WTC11 (cell line): Measurements from ENCODE around the gene CLIC3. TPM values are rescaled to one million over a fixed set of nuclear protein-coding genes. Genes with fewer than 3 reads are reported as not detected.

Experiments used
- ATAC-seq: fragments of 200-7000 bp; cut with Tn5 transposase; 2 replicates; pipeline ENCODE4 v1.10.0; 2021; ENCODE audit warnings: mild to moderate bottlenecking, moderate library complexity
- CTCF ChIA-PET: fragments of 300-600 bp; sonication (Branson Sonifier 250); formaldehyde crosslinking; loops from one replicate; lab custom pipeline; 2021; ENCODE audit warnings: antibody characterized with exemption; lab: Charles Lee
- POLR2A ChIA-PET: fragments of 350-600 bp; sonication (Branson Sonifier 250); formaldehyde crosslinking; loops from one replicate; lab custom pipeline; 2021; ENCODE audit warnings: antibody characterized with exemption; lab: Charles Lee
- DNase-seq: peaks from one replicate; pipeline ENCODE4 v3.0.0; 2021; ENCODE audit warnings: low spot score
- H3K27ac Mint-ChIP-seq: 2 replicates; pipeline ENCODE4 v1.8.0; 2021; ENCODE audit warnings: mixed read lengths
- H3K27me3 Mint-ChIP-seq: 2 replicates; pipeline ENCODE4 v1.8.0; 2021; ENCODE audit warnings: low read depth, mild to moderate bottlenecking, moderate library complexity, mixed read lengths
- H3K36me3 Mint-ChIP-seq: 2 replicates; pipeline ENCODE4 v1.8.0; 2021; ENCODE audit warnings: mixed read lengths
- H3K4me1 Mint-ChIP-seq: 2 replicates; pipeline ENCODE4 v1.8.0; 2022; ENCODE audit warnings: mixed read lengths
- H3K4me3 Mint-ChIP-seq: 2 replicates; pipeline ENCODE4 v1.8.0; 2021; ENCODE audit warnings: mild to moderate bottlenecking, moderate library complexity, mixed read lengths
- H3K9me3 Mint-ChIP-seq: 2 replicates; pipeline ENCODE4 v1.8.0; 2021; ENCODE audit warnings: mixed read lengths
- ATF1 ChIP-seq: sonication (generic); formaldehyde crosslinking; IDR thresholded peaks from 2 replicates; pipeline ENCODE4 v1.8.1; 2023; ENCODE audit warnings: mild to moderate bottlenecking, moderate library complexity, missing genetic modification reagents
- ATF6 ChIP-seq: sonication (generic); formaldehyde crosslinking; IDR thresholded peaks from 2 replicates; pipeline ENCODE4 v1.8.1; 2023; ENCODE audit warnings: mild to moderate bottlenecking, missing genetic modification reagents
- CDX4 ChIP-seq: fragments of 250-450 bp; sonication (Bioruptor Pico); IDR thresholded peaks from 2 replicates; pipeline ENCODE4 v1.9.0; 2021; ENCODE audit warnings: moderate library complexity, mild to moderate bottlenecking, inconsistent platforms, borderline replicate concordance
- ESRRA ChIP-seq: sonication (generic); formaldehyde crosslinking; IDR thresholded peaks from 2 replicates; pipeline ENCODE4 v1.8.1; 2022; ENCODE audit warnings: mild to moderate bottlenecking, missing genetic modification reagents, borderline replicate concordance
- FOXP4 ChIP-seq: sonication (generic); formaldehyde crosslinking; IDR thresholded peaks from 2 replicates; pipeline ENCODE4 v1.8.0; 2022; ENCODE audit warnings: mild to moderate bottlenecking, missing genetic modification reagents
- GTF2I ChIP-seq: fragments of 250-450 bp; sonication (Bioruptor Pico); conservative IDR thresholded peaks from 2 replicates; pipeline ENCODE4 v1.4.0; 2021; ENCODE audit warnings: mild to moderate bottlenecking
- JUN ChIP-seq: sonication (generic); formaldehyde crosslinking; IDR thresholded peaks from 2 replicates; pipeline ENCODE4 v1.8.0; 2023; ENCODE audit warnings: mild to moderate bottlenecking, missing genetic modification reagents
- SOX15 ChIP-seq: fragments of 250-450 bp; sonication (Bioruptor Pico); IDR thresholded peaks from 2 replicates; pipeline ENCODE4 v1.9.0; 2021; ENCODE audit warnings: mild to moderate bottlenecking
- ZNF416 ChIP-seq: fragments of 250-450 bp; sonication (Bioruptor Pico); IDR thresholded peaks from 2 replicates; pipeline ENCODE4 v1.9.0; 2021; ENCODE audit warnings: mild to moderate bottlenecking, inconsistent platforms
- ZNF423 ChIP-seq: fragments of 250-450 bp; sonication (Bioruptor Pico); IDR thresholded peaks from 2 replicates; pipeline ENCODE4 v2.1.2; 2022; ENCODE audit warnings: mild to moderate bottlenecking, moderate library complexity
- ZNF425 ChIP-seq: fragments of 250-450 bp; sonication (Bioruptor Pico); conservative IDR thresholded peaks from 2 replicates; pipeline ENCODE4 v1.9.0; 2021; ENCODE audit warnings: mild to moderate bottlenecking
- ZNF512 ChIP-seq: sonication (generic); formaldehyde crosslinking; IDR thresholded peaks from 2 replicates; pipeline ENCODE4 v1.8.1; 2022; ENCODE audit warnings: missing genetic modification reagents, borderline replicate concordance
- ZSCAN18 ChIP-seq: fragments of 250-450 bp; sonication (Bioruptor Pico); IDR thresholded peaks from 2 replicates; pipeline ENCODE4 v2.1.2; 2022; ENCODE audit warnings: mild to moderate bottlenecking, moderate library complexity
- total RNA-seq: library from RNA; stranded (reverse); gene quantifications from 3 replicates; pipeline ENCODE4 v1.2.3, GENCODE V29; 2021

The CLIC3 gene
- total RNA-seq, 1 experiment from 2014 or later, result 0.31 TPM

- H3K4me1 Mint-ChIP-seq, result no peaks in the 10 kb centered on the region
- no peak overlapping the region for H3K4me3 Mint-ChIP-seq
- H3K9me3 Mint-ChIP-seq, result peaks cover 9% of the 10 kb centered on the region
- TF ChIP-seq CDX4 (CRISPR knock-in tag), result no peak
- 0 out of 2 replicates have a peak, but pooled peaks have one; percentile 44 for TF ChIP-seq ZNF423 (CRISPR knock-in tag)
- no peaks in the 10 kb centered on the region for H3K27me3 Mint-ChIP-seq
- ATAC-seq, result no peak
- no peak overlapping the region for H3K27ac Mint-ChIP-seq
- CTCF ChIA-PET, result interaction anchor here (1.1 to 1.8 kb wide), 6 partner anchors 11 to 87 kb away, joined by 3 to 11 read pairs (median 5); no protein-coding TSS in a partner anchor
- H3K36me3 Mint-ChIP-seq, result no peaks in the 10 kb centered on the region
- POLR2A ChIA-PET, result no interaction called here
- DNase-seq, result no peak
These were observed 37.2 kb downstream of the CLIC3 start for GRCh38 chr9:136958898-136959850.

- Mint-ChIP-seq H3K4me1 (no peaks in the 10 kb centered on the region), H3K9me3 (peaks cover 9% of the 10 kb centered on the region), H3K4me3 (no peak overlapping the region), H3K27me3 (no peaks in the 10 kb centered on the region), H3K36me3 (no peaks in the 10 kb centered on the region), H3K27ac (no peak overlapping the region)
- no peak for ATAC-seq
- TF ChIP-seq GTF2I (0 out of 2 replicates have a peak, but pooled peaks have one; percentile 33), ESRRA (CRISPR knock-in tag) (no peak), ATF6 (CRISPR knock-in tag) (no peak), ZNF425 (CRISPR knock-in tag) (no peak), ZSCAN18 (CRISPR knock-in tag) (no peak), ATF1 (CRISPR knock-in tag) (no peak), JUN (CRISPR knock-in tag) (no peak), SOX15 (CRISPR knock-in tag) (no peak)
- DNase-seq, result no peak
- CTCF ChIA-PET, result interaction anchor here (1.1 kb wide), 1 partner anchor 11 kb away, joined by 3 read pairs; no protein-coding TSS in a partner anchor
- POLR2A ChIA-PET, result no interaction called here
These were observed 37.9 kb downstream of the CLIC3 start for GRCh38 chr9:136958473-136958872.

- no peak for TF ChIP-seq FOXP4 (CRISPR knock-in tag)
- TF ChIP-seq ZNF416 (CRISPR knock-in tag), result no peak
- no peak for TF ChIP-seq ZNF512 (CRISPR knock-in tag)
- no peak for DNase-seq
- ATAC-seq, result no peak
- Mint-ChIP-seq H3K27ac (no peak overlapping the region), H3K4me3 (no peak overlapping the region), H3K4me1 (no peaks in the 10 kb centered on the region), H3K36me3 (no peaks in the 10 kb centered on the region), H3K9me3 (peaks cover 9% of the 10 kb centered on the region), H3K27me3 (no peaks in the 10 kb centered on the region)
- POLR2A ChIA-PET, result no interaction called here
- CTCF ChIA-PET, result interaction anchor here (1.1 kb wide), 1 partner anchor 10 kb away, joined by 3 read pairs; no protein-coding TSS in a partner anchor
These were observed 38.5 kb downstream of the CLIC3 start for GRCh38 chr9:136957901-136958300.
